NCI-H82 (cell line): ENCODE results near the gene ARHGEF17.

Experiments used
- DNase-seq: peaks from one replicate; lab custom pipeline; 2025; lab: John Stamatoyannopoulos, UW

The ARHGEF17 gene

GRCh38 chr11:73333173-73333572, 25.1 kb downstream of the ARHGEF17 start:
- DNase-seq, result no peak

- DNase-seq, result no peak
These were observed 25.7 kb downstream of the ARHGEF17 start for GRCh38 chr11:73333640-73334383.

GRCh38 chr11:73334384-73335203, 26.5 kb downstream of the ARHGEF17 start:
- no peak for DNase-seq

- peak; percentile 84 for DNase-seq
These were observed 27.3 kb downstream of the ARHGEF17 start for GRCh38 chr11:73335204-73335923.

- DNase-seq, result no peak
These were observed 29.8 kb downstream of the ARHGEF17 start for GRCh38 chr11:73337846-73338245.

GRCh38 chr11:73338279-73338678, 30.2 kb downstream of the ARHGEF17 start:
- no peak for DNase-seq

- DNase-seq, result peak; percentile 26
These were observed 32.1 kb downstream of the ARHGEF17 start for GRCh38 chr11:73340164-73340563.

GRCh38 chr11:73342633-73343032, 34.6 kb downstream of the ARHGEF17 start:
- DNase-seq, result no peak

- no peak for DNase-seq
These were observed 35.2 kb downstream of the ARHGEF17 start for GRCh38 chr11:73343076-73343873.

GRCh38 chr11:73344191-73344607, 36.1 kb downstream of the ARHGEF17 start:
- peak; percentile 27 for DNase-seq

- no peak for DNase-seq
These were observed 37.5 kb downstream of the ARHGEF17 start for GRCh38 chr11:73345481-73346160.

GRCh38 chr11:73346186-73346935, 38.3 kb downstream of the ARHGEF17 start:
- DNase-seq, result no peak

- no peak for DNase-seq
These were observed 39.0 kb downstream of the ARHGEF17 start for GRCh38 chr11:73347067-73347466.

GRCh38 chr11:73348838-73349237, 40.8 kb downstream of the ARHGEF17 start:
- no peak for DNase-seq

GRCh38 chr11:73349633-73350032, 41.6 kb downstream of the ARHGEF17 start:
- no peak for DNase-seq

- DNase-seq, result peak; percentile 64
These were observed 43.0 kb downstream of the ARHGEF17 start for GRCh38 chr11:73350908-73351636.

GRCh38 chr11:73353422-73353821, 45.3 kb downstream of the ARHGEF17 start:
- no peak for DNase-seq

GRCh38 chr11:73355109-73355508, 47.0 kb downstream of the ARHGEF17 start:
- DNase-seq, result no peak

GRCh38 chr11:73356979-73357860, 49.1 kb downstream of the ARHGEF17 start:
- DNase-seq, result no peak
